ENCODE results near the gene NBAS. TPM values are rescaled to one million over a fixed set of nuclear protein-coding genes. Genes with fewer than 3 reads are reported as not detected.

Gene NBAS
- total and polyA plus RNA-seq, 9 of the 15 experiments (the other 6 are each of a cell fraction or from before 2014, with no cell fraction given): 15.3 to 94.4 (median 69.9) TPM

DNA sequence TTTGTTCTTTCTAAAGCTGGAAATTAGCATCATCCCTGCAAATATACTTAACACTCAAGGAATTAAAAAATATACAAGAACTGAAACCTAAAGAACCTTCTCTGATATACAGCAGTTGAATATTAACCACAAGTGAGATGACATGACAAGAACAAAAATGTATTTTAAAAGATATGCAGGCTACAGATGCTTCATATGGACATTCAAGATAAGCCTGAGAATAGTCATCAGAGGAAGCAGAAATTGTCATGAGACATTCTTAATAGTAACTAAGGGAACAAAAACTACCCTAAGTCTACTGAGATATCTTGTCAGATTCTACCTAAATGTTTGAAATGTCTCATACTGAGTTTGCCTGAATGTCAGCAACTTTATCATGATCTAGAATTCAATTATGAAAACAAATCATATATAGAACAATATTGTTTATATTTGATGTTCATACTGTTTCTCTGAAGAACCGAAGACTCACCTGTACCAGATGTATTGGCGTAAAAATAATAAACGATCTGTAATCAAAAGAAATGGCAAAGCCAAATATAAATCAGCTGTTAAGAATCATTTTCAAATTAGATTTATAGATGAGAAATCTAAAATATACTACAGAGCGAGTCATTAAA, 4.7 kb downstream of the NBAS start (continued):
- TF ChIP-seq, protein P1, sequence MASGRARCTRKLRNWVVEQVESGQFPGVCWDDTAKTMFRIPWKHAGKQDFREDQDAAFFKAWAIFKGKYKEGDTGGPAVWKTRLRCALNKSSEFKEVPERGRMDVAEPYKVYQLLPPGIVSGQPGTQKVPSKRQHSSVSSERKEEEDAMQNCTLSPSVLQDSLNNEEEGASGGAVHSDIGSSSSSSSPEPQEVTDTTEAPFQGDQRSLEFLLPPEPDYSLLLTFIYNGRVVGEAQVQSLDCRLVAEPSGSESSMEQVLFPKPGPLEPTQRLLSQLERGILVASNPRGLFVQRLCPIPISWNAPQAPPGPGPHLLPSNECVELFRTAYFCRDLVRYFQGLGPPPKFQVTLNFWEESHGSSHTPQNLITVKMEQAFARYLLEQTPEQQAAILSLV (tag; IDR thresholded peaks at IDR 0.05): no peak
- no peak for TF ChIP-seq ZNF23 (CRISPR knock-in tag; IDR thresholded peaks at IDR 0.05)
- peak; percentile 20; the same call in 1 of the 2 replicates for TF ChIP-seq MECOM (CRISPR knock-in tag; IDR thresholded peaks at IDR 0.05)
- 0 out of 2 replicates have a peak, but pooled peaks have one; percentile 12 for TF ChIP-seq RAD51 (IDR thresholded peaks at IDR 0.05; ENCODE audit: borderline replicate concordance, low read depth)
- TF ChIP-seq TAF7 (tag; IDR thresholded peaks at IDR 0.05): no peak
- TF ChIP-seq ZC3H4 (CRISPR knock-in tag; IDR thresholded peaks at IDR 0.05; ENCODE audit: borderline replicate concordance): no peak
- no peak for TF ChIP-seq CBX5 (IDR thresholded peaks at IDR 0.05; ENCODE audit: borderline replicate concordance, low read depth)
- peak; percentile 81 for TF ChIP-seq GATA2 (CRISPR knock-in tag; IDR thresholded peaks at IDR 0.05)
- no peak for TF ChIP-seq HCFC1 (IDR thresholded peaks at IDR 0.05; ENCODE audit: low read depth, low read length)
- TF ChIP-seq NFIC (IDR thresholded peaks at IDR 0.05): peak; percentile 81
- peak; percentile 71; the same call in 1 of the 2 replicates for TF ChIP-seq ESRRA (IDR thresholded peaks at IDR 0.05; ENCODE audit: borderline replicate concordance, low read depth)
- no peak for TF ChIP-seq ZNF174 (CRISPR knock-in tag; IDR thresholded peaks at IDR 0.05)
- TF ChIP-seq, protein P2, sequence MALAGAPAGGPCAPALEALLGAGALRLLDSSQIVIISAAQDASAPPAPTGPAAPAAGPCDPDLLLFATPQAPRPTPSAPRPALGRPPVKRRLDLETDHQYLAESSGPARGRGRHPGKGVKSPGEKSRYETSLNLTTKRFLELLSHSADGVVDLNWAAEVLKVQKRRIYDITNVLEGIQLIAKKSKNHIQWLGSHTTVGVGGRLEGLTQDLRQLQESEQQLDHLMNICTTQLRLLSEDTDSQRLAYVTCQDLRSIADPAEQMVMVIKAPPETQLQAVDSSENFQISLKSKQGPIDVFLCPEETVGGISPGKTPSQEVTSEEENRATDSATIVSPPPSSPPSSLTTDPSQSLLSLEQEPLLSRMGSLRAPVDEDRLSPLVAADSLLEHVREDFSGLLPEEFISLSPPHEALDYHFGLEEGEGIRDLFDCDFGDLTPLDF (CRISPR knock-in tag; IDR thresholded peaks at IDR 0.05): no peak
- TF ChIP-seq ARID2 (IDR thresholded peaks at IDR 0.05): no peak
- peak; percentile 95 for TF ChIP-seq NCOR1 (IDR thresholded peaks at IDR 0.05)
- TF ChIP-seq, protein P3, sequence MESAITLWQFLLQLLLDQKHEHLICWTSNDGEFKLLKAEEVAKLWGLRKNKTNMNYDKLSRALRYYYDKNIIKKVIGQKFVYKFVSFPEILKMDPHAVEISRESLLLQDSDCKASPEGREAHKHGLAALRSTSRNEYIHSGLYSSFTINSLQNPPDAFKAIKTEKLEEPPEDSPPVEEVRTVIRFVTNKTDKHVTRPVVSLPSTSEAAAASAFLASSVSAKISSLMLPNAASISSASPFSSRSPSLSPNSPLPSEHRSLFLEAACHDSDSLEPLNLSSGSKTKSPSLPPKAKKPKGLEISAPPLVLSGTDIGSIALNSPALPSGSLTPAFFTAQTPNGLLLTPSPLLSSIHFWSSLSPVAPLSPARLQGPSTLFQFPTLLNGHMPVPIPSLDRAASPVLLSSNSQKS (CRISPR knock-in tag; IDR thresholded peaks at IDR 0.05): no peak
- TF ChIP-seq HDAC6 (IDR thresholded peaks at IDR 0.05; ENCODE audit: low read depth, low read length): no peak
- TF ChIP-seq, protein P4, sequence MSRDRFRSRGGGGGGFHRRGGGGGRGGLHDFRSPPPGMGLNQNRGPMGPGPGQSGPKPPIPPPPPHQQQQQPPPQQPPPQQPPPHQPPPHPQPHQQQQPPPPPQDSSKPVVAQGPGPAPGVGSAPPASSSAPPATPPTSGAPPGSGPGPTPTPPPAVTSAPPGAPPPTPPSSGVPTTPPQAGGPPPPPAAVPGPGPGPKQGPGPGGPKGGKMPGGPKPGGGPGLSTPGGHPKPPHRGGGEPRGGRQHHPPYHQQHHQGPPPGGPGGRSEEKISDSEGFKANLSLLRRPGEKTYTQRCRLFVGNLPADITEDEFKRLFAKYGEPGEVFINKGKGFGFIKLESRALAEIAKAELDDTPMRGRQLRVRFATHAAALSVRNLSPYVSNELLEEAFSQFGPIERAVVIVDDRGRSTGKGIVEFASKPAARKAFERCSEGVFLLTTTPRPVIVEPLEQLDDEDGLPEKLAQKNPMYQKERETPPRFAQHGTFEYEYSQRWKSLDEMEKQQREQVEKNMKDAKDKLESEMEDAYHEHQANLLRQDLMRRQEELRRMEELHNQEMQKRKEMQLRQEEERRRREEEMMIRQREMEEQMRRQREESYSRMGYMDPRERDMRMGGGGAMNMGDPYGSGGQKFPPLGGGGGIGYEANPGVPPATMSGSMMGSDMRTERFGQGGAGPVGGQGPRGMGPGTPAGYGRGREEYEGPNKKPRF (IDR thresholded peaks at IDR 0.05; ENCODE audit: low read depth, low read length): no peak

All from K562 (cell line).